ENCODE data around the gene RNF114. TPM values are rescaled to one million over a fixed set of nuclear protein-coding genes. Genes with fewer than 3 reads are reported as not detected.

Gene RNF114
- total RNA-seq, 2 experiments from 2014 or later, result 68.4 to 70.5 TPM

DNA sequence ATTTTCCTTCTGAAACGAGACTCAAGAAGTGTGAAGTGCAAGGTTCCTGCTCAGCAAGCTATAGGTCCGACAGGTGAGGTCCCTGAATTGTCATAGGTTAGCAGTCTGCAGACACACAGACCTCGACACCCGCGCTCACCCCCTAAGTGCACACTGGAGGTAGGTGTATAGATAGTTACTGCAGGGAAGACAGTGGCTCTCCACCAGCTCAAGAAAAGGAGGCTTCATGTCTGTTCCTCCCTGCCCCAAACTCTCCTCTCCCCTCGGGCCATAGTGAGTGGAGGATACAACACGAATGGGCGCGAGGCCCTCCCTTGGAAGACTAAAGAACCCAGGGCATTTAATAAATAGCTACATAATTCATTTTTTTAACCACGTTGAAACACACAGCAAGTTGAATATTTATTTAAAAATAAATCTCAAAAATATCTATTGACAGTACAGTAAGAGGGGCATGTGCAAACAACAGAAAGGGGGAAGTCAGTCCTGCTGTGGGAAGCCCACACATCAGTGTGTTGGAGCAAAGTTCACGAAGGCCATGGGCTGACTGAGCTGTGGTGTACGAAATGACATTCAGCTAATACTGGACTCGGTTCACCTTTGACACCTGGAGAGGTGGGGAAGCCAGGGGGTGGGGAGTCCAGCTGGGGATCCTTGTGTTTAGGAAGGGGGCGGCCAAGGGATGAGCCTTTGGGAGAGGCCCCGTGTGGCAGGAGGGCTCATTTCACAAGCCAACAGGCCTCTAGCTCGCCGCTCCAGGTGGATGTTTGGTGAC, 31.6 kb upstream of the RNF114 start:
- Mint-ChIP-seq H3K9me3 (no peaks in the 10 kb centered on the region), H3K27ac (no peak overlapping the region), H3K4me1 (ENCODE audit: low read depth) (no peaks in the 10 kb centered on the region), H3K36me3 (ENCODE audit: low read depth) (peaks cover 17% of the 10 kb centered on the region), H3K4me3 (no peak overlapping the region), H3K27me3 (no peaks in the 10 kb centered on the region)
- ChIA-PET POLR2A (interaction anchor here (1.1 to 1.3 kb wide), 4 partner anchors 9 to 190 kb away, joined by 3 to 5 read pairs (median 4); partner anchors contain the start of genes B4GALT5 and SPATA2), CTCF (interaction anchor here (1.0 to 5.5 kb wide), 3 partner anchors 10 to 537 kb away, joined by 3 to 31 read pairs (median 4); no protein-coding TSS in a partner anchor)
- intact Hi-C loops (cut with micrococcal nuclease), result no loop called here
- DNase-seq (no peak), ATAC-seq (no peak)
- TF ChIP-seq, protein P1, sequence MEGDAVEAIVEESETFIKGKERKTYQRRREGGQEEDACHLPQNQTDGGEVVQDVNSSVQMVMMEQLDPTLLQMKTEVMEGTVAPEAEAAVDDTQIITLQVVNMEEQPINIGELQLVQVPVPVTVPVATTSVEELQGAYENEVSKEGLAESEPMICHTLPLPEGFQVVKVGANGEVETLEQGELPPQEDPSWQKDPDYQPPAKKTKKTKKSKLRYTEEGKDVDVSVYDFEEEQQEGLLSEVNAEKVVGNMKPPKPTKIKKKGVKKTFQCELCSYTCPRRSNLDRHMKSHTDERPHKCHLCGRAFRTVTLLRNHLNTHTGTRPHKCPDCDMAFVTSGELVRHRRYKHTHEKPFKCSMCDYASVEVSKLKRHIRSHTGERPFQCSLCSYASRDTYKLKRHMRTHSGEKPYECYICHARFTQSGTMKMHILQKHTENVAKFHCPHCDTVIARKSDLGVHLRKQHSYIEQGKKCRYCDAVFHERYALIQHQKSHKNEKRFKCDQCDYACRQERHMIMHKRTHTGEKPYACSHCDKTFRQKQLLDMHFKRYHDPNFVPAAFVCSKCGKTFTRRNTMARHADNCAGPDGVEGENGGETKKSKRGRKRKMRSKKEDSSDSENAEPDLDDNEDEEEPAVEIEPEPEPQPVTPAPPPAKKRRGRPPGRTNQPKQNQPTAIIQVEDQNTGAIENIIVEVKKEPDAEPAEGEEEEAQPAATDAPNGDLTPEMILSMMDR (IDR thresholded peaks at IDR 0.05), result no peak

DNA sequence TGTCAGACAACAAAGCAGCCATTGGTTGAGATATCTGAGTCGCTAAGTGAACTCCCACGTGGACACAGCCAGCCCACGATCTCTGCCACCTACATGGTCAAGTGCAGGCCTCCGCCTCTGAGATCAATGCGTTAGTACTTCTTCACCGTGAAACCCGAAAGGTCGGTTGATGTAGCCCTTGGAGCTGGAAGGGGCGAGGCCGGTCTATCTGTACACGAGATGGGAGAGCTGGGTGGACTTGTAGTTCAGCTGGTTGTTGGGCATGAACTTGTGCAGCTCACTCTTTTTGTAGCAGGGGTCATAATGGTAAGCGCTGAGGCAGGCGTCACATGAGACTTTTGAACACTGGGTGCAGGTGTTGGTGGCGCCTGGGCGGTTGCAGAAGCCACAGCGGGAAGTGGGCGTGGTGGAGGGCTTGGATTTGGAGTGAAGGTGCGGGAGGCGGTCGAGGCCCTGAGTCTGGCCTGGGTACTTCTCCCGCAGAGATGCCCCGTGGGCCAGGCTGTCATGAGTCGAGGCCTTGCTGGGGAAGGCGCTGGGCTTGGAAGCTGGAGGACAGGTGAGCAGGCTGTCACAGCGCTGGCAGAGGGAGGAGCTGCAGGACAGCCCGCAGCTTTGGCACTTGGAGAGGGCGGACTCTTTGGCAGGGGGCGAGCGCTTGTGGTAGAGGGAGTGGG, 30.6 kb upstream of the RNF114 start:
- intact Hi-C loops (cut with micrococcal nuclease), result no loop called here
- ChIA-PET POLR2A (interaction anchor here (0.6 to 1.1 kb wide), 2 partner anchors 191 to 524 kb away, joined by 3 to 4 read pairs; partner anchors contain the start of gene B4GALT5), CTCF (interaction anchor here (1.0 to 5.5 kb wide), 3 partner anchors 9 to 538 kb away, joined by 3 to 31 read pairs (median 4); no protein-coding TSS in a partner anchor)
- peaks cover 17% of the 10 kb centered on the region for H3K36me3 Mint-ChIP-seq (ENCODE audit: low read depth)
- no peak overlapping the region for H3K4me3 Mint-ChIP-seq
- no peaks in the 10 kb centered on the region for H3K4me1 Mint-ChIP-seq (ENCODE audit: low read depth)
- ATAC-seq (no peak), DNase-seq (no peak)
- no peak overlapping the region for H3K27ac Mint-ChIP-seq
- no peaks in the 10 kb centered on the region for H3K27me3 Mint-ChIP-seq
- TF ChIP-seq, protein P1 (IDR thresholded peaks at IDR 0.05), result no peak
- no peaks in the 10 kb centered on the region for H3K9me3 Mint-ChIP-seq

DNA sequence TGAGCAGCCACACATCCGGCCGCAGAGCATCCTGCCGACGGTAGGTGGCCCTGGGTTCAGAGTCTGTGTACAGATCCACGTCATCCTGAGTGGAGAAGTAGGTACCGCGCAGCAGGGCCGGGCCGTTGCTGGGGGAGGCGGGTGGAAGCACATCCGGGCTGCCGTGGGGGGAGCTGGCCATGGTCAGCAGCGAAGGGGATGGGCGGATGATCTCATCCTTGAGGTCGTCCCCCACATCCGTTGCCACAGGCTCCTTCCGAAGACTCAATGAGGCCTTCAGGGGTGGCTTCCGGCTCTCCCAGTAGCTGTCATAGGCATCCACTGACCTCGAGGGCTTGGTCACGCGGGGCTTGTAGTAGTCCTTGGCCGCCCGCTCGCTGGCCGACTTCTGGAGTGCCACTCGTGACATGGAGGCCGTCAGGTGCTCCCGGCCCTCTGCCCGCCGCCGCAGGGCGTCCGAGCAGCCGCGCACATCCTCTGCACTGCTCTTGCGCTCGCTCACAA, 30.0 kb upstream of the RNF114 start:
- H3K4me3 Mint-ChIP-seq, result no peak overlapping the region
- intact Hi-C loops (cut with micrococcal nuclease), result no loop called here
- ATAC-seq, result no peak
- TF ChIP-seq, protein P1 (IDR thresholded peaks at IDR 0.05), result no peak
- H3K9me3 Mint-ChIP-seq, result no peaks in the 10 kb centered on the region
- POLR2A ChIA-PET, result interaction anchor here (0.6 to 1.1 kb wide), 3 partner anchors 11 to 525 kb away, joined by 3 read pairs; no protein-coding TSS in a partner anchor
- H3K27me3 Mint-ChIP-seq, result no peaks in the 10 kb centered on the region
- CTCF ChIA-PET, result interaction anchor here (1.0 to 5.5 kb wide), 2 partner anchors 8 to 18 kb away, joined by 4 to 31 read pairs; no protein-coding TSS in a partner anchor
- H3K4me1 Mint-ChIP-seq (ENCODE audit: low read depth), result no peaks in the 10 kb centered on the region
- no peak overlapping the region for H3K27ac Mint-ChIP-seq
- no peak for DNase-seq
- H3K36me3 Mint-ChIP-seq (ENCODE audit: low read depth), result peaks cover 17% of the 10 kb centered on the region

DNA sequence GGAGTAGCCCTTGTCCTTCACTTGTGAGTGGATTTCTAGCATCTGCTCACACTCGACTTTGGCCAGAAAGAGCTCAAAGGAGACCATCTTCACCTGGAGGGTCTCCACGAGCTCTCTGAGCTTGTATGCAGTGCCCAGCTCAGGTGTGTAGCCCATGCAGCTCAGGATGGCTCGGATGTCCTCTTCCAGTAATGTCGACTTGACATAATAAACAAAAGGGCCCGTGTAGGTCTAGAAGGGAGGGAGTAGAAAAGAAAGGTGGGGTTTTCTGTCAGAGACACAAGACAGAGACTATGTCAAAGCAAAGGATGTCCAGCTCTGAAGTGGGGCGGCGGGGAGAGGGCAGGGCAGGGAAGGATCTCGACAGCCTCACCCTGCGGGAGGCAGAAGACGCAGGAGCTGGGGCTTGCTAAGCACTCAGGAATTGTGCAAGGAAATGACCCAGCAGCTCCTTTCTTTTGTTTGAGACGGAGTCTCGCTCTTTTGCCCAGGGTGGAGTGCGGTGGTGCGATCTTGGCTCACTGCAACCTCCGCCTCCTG, 29.5 kb upstream of the RNF114 start:
- POLR2A ChIA-PET, result interaction anchor here (0.9 to 1.1 kb wide), 2 partner anchors 10 to 14 kb away, joined by 3 read pairs; no protein-coding TSS in a partner anchor
- Mint-ChIP-seq H3K36me3 (ENCODE audit: low read depth) (peaks cover 17% of the 10 kb centered on the region), H3K9me3 (no peaks in the 10 kb centered on the region), H3K4me1 (ENCODE audit: low read depth) (no peaks in the 10 kb centered on the region), H3K27me3 (no peaks in the 10 kb centered on the region), H3K27ac (no peak overlapping the region), H3K4me3 (no peak overlapping the region)
- intact Hi-C loops (cut with micrococcal nuclease), result no loop called here
- TF ChIP-seq, protein P1 (IDR thresholded peaks at IDR 0.05), result no peak
- ATAC-seq (no peak), DNase-seq (no peak)
- CTCF ChIA-PET, result interaction anchor here (5.5 kb wide), 1 partner anchor 19 kb away, joined by 31 read pairs; no protein-coding TSS in a partner anchor
